Activated gamma-delta T cell treated with Interleukin-2 at 50 U/mL for 16 hours (primary cell): ENCODE measurements around the gene KIAA1217.

Source experiments
- DNase-seq: peaks from one replicate; pipeline ENCODE4 v3.0.0-alpha.2; 2020

The KIAA1217 gene

DNA sequence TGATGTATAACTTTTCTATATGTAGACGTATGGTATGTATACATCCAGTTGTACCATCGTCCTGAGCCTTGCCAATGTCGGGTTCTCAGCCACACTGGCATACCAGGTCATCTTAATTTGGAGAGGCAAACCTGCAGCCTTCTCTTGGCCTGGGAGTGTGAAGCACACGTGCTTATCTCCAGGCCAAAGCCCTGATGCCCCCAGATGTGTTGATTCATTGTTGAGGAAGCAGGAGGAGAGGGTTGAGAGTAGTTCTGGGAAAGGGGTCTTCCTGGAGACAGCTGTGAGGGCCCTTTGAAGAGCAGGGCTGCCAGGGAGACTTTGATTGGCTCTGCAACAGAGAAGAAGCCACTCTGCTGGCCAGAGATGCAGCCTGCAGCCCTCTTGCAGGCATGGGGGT is 359.1 kb downstream of the KIAA1217 start:
- no peak for DNase-seq

GRCh38 chr10:24569330-24569796 is 360.4 kb downstream of the KIAA1217 start:
- no peak for DNase-seq

DNA sequence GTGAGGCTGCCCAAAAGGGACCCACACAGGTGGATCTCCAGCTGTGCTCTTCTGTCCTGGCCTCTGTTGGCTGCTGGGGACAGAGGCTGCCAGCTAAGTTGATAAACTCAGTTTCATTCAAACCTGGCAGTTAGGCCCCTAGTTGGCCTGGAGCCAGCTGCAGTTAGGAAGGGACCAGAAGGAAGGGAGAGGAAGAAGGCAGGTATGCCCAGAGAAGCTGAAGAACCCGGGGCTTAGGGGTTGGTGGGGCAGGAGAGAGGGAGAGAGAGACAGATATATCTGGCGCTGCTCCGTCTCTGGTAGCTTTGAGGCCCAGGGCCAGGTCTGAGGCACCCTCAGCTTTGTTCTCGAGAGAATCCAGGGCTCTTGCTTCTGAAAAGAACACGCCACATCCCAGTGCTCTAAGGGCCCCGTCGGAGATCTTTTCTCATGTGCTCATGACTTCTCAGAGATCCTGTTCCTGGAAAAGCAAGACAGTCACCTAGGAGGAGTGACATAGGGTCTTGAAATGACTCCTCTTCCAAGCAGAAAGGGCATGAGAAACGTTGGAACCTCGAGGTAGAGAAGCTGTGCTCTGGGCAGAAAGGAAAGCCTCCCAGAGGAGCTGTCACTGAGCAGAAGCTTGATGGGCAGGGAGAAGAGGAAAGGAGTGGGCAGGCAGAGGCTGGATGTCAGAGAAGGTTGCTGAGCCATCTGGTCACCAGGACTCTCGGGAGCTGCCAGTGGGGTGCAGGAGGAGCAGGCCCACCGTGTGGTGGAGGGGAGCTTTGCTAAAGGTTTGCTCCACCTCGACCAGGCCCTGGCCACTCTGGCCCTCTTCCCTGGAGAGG is 361.1 kb downstream of the KIAA1217 start:
- no peak for DNase-seq

- no peak for DNase-seq
Measured at GRCh38 chr10:24570658-24571426, 361.9 kb downstream of the KIAA1217 start.

- DNase-seq = no peak
Measured at GRCh38 chr10:24571870-24572450, 363.0 kb downstream of the KIAA1217 start.

- no peak for DNase-seq
Measured at GRCh38 chr10:24574161-24574560, 365.2 kb downstream of the KIAA1217 start.

- DNase-seq = no peak
Measured at GRCh38 chr10:24574578-24575155, 365.7 kb downstream of the KIAA1217 start.

GRCh38 chr10:24575481-24576002 is 366.6 kb downstream of the KIAA1217 start:
- DNase-seq = no peak

DNA sequence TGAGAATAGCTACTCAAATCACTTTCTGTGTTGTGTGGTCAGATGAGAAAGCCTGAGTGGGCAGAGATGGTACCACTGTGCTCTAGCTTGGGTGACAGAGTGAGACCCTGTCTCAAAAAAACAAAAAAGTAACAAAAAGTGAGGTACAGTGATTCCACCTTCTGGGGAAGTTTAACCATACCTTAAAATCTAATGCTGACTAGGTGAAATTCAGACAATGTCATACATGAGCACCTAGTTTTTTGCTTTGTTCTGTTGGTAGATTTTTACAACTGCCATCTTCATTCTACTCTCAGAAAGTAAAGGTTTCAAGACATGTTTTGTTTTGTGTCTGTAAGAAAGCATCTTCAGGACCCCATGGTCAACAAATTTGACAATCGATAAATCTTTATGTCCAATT is 370.5 kb downstream of the KIAA1217 start:
- DNase-seq = no peak

GRCh38 chr10:24579906-24580305 is 371.0 kb downstream of the KIAA1217 start:
- DNase-seq = no peak

- no peak for DNase-seq
Measured at GRCh38 chr10:24589265-24589664, 380.3 kb downstream of the KIAA1217 start.

GRCh38 chr10:24590697-24591457 is 381.9 kb downstream of the KIAA1217 start:
- no peak for DNase-seq

DNA sequence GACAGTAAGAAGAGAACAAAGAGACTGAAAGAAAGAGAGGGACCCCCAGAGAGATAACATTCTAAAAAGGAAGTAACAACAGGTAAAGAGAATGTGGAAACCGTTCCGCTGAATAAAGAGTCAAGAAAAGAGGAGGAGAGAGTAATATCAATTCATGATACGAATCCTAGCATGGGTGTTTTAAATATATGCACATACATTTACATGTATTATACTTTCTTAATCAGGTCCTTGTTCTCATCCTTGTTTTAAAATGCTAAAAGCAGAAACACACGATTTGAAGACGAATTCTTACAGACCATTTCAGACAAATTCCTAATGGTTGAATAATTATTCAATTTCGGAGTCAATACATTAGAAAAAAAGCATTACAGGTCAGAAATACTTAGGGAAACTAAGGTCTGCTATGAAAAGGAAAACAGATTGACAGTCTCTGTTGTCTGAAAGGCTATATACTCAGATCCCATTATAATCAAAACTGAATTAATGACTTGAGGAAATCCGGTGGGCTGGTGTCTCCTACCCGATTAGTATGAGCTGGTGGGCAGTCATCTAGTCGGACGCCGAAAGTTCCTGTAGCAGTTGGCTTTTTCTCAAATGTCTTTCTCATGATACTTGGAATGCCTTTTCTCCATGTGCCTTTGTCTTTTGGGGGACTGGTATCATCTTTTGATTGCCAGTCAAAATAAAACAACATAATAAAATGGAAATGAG is 387.4 kb downstream of the KIAA1217 start:
- DNase-seq = no peak

DNA sequence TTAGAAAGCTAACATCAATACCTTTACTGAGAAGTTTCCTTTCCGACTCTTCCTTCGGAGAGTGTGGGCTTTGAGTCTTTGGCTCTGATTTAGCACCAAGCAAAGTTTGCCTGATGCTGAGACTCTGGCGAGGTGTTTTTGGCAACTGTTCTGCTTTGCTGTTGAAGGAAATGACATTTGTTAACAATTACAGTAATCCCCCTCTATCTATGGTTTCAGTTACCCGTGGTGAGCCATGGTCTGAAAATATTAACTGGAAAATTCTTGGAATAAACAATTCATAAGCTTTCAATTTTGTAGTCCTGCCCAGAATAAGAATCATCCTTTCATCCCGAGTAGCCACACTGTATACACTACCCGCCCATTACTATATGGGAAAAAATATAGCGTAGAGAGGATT is 388.5 kb downstream of the KIAA1217 start:
- no peak for DNase-seq
